Measurements from ENCODE around the gene FNDC10. TPM values are rescaled to one million over a fixed set of nuclear protein-coding genes. Genes with fewer than 3 reads are reported as not detected.

FNDC10 gene
- total RNA-seq, 4 donors from 2014 or later, result 4.1 to 6.9 (median 5.7) TPM

DNA sequence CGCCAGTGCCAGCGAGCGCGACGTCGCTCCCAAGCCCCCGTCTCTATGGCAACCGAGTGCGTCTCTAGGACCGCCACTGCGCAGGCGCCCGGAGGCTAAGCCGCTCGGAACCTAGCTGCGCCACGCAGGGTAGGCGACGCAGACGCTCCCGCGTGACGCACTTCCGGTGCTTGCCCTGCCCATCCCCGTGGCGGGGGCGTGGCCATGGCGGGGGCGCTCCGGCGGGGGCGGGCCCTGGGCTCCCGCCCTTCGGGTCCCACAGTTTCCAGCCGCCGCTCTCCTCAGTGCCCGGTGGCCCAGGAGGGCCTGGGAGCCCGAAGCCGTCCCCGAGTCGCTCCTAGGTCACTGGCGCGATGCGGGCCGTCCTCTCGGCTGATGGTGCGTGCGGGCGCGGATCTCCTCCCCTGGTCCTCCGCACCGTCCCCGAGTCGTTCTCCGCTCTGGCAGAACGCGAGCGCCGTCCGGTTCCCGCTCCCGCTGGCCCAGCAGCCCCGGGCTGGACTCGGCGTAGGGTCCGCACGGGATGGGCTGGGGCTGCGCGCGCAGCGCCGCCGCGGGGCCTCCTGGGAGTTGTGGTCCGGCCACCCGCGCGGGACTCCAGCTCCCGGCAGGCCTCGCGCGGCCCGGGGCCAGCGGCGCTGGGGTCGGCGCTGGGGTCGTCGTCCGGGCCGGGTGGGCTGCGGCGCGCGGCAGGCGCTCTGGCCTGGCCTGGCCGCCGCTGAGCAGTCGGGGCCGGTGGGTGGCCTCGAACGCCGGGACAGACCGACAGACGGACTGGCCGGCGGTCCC lies 15.5 kb upstream of the FNDC10 start, which contains the start of gene MIB2:
Gene MIB2, plus strand, starts transcription at position 245 of the 789 bp plus-strand sequence. CDS start 7,953 bp downstream, outside the sequence.
- Histone ChIP-seq H3K4me1 (peaks cover 0 to 29% (median 14%) of the 10 kb centered on the region in 4 donors), H3K9me3 (no peaks in the 10 kb centered on the region), H3K36me3 (peaks cover 0 to 15% (median 0%) of the 10 kb centered on the region in 3 donors), H3K27me3 (no peaks in the 10 kb centered on the region), H3K4me3 (peak within 1 kb of the TSS; percentile 91 to 100 (median 100)), H3K27ac (peak within 1 kb of the TSS; percentile 99 to 100 (median 100))
- peak; percentile 96 to 98 (median 97) for DNase-seq
- TF ChIP-seq, protein P1, sequence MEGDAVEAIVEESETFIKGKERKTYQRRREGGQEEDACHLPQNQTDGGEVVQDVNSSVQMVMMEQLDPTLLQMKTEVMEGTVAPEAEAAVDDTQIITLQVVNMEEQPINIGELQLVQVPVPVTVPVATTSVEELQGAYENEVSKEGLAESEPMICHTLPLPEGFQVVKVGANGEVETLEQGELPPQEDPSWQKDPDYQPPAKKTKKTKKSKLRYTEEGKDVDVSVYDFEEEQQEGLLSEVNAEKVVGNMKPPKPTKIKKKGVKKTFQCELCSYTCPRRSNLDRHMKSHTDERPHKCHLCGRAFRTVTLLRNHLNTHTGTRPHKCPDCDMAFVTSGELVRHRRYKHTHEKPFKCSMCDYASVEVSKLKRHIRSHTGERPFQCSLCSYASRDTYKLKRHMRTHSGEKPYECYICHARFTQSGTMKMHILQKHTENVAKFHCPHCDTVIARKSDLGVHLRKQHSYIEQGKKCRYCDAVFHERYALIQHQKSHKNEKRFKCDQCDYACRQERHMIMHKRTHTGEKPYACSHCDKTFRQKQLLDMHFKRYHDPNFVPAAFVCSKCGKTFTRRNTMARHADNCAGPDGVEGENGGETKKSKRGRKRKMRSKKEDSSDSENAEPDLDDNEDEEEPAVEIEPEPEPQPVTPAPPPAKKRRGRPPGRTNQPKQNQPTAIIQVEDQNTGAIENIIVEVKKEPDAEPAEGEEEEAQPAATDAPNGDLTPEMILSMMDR (IDR thresholded peaks at IDR 0.05), result peak in 1 of 6 experiments; percentile 1
- TF ChIP-seq POLR2A (IDR thresholded peaks at IDR 0.05), result peak; percentile 82 to 83

DNA sequence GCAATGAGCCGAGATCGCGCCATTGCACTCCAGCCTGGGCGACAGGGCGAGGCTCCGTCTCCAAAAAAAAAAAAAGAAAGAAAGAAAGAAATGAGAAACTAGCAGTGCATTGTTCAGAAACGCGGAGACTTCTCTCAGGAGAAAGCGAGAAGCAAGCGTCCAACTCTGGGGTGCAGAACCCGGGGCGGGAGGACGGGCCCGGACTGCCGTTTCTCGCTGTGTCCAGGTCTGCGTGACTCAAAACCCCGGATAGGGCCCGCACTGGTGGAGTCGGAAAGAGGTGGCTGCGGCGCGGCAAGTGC lies 15.0 kb upstream of the FNDC10 start:
- H3K27ac ChIP-seq, result peak overlapping the region; percentile 99 to 100 (median 100)
- H3K4me3 ChIP-seq, result peak overlapping the region; percentile 91 to 100 (median 100)
- TF ChIP-seq, protein P1 (IDR thresholded peaks at IDR 0.05), result no peak
- TF ChIP-seq POLR2A (IDR thresholded peaks at IDR 0.05), result no peak
- H3K27me3 ChIP-seq, result no peaks in the 10 kb centered on the region
- DNase-seq, result no peak
- no peaks in the 10 kb centered on the region for H3K9me3 ChIP-seq
- peaks cover 0 to 29% (median 14%) of the 10 kb centered on the region in 4 donors for H3K4me1 ChIP-seq
- peaks cover 0 to 15% (median 0%) of the 10 kb centered on the region in 3 donors for H3K36me3 ChIP-seq

DNA sequence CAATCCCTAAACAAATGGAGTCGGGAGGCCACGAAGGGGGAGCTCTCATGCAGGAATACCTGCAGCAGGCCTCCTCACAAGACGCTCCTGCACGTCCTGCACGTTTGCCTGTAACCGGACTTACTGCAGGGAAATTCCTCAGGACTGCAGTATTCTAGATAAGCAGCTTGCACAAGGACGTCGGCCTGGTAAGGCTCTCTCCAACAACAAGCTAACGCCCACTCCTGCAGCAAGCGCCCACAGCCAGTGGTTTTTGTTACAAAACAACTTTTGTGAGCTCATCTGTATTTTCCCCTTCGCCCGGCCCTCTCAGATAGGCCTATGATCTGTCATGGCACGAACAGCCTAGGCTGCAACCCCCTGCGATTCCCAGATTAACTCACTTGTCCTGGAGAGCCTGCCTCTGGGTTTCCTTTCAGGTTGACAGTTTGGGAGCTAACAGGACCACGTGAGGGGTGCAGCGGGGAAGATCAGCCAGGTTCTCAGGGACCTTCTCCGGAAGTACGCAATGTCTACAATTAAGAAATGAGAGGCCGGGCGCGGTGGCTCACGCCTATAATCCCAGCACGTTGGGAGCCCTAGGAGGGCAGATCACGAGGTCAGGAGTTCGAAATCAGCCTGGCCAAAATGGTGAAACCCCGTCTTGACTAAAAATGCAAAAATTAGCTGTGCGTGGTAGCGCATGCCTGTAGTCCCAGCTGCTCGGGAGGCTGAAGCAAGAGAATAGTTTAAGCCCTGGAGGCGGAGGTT lies 14.4 kb upstream of the FNDC10 start:
- peaks cover 0 to 15% (median 0%) of the 10 kb centered on the region in 3 donors for H3K36me3 ChIP-seq
- H3K9me3 ChIP-seq, result no peaks in the 10 kb centered on the region
- H3K4me3 ChIP-seq, result peak overlapping the region; percentile 91 to 100 (median 100)
- H3K27me3 ChIP-seq, result no peaks in the 10 kb centered on the region
- peak in 2 of 3 donors; percentile 48 to 69 for DNase-seq
- TF ChIP-seq, protein P1 (IDR thresholded peaks at IDR 0.05), result no peak
- TF ChIP-seq POLR2A (IDR thresholded peaks at IDR 0.05), result no peak
- H3K4me1 ChIP-seq, result peaks cover 0 to 29% (median 14%) of the 10 kb centered on the region in 4 donors
- peak overlapping the region; percentile 51 to 100 (median 100) for H3K27ac ChIP-seq

DNA sequence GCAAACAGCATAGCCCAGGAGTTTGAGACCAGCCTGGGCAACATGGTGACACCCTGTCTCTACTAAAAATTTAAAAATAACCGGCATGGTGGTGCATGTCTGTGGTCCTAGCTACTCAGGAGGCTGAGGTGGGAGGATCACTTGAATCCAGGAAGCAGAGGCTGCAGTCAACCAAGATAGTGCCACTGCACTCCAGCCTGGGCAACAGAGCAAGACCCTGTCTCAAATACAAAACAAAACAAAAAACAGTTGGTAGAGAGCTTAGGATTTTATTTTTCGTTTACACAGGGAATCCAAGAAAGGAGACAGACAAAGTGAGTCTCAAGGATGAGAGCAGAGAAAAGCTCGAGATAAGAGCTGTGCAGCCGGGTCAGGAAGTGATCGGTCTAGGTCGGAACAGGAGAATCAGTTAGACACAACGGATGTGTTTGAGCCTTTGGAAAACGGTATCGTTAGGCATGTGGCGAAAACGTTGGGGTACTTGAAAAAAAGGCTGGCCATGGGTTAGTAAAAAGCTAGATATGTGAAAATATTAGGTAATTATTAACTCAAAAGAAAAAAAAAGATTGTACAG lies 13.7 kb upstream of the FNDC10 start:
- TF ChIP-seq, protein P1 (IDR thresholded peaks at IDR 0.05), result no peak
- TF ChIP-seq POLR2A (IDR thresholded peaks at IDR 0.05), result no peak
- H3K27me3 ChIP-seq, result no peaks in the 10 kb centered on the region
- peaks cover 0 to 13% (median 0%) of the 10 kb centered on the region in 3 donors for H3K36me3 ChIP-seq
- H3K4me1 ChIP-seq, result peaks cover 0 to 29% (median 14%) of the 10 kb centered on the region in 4 donors
- no peaks in the 10 kb centered on the region for H3K9me3 ChIP-seq
- no peak for DNase-seq
- peak overlapping the region in 2 of 4 donors; percentile 91 to 100 for H3K4me3 ChIP-seq
- H3K27ac ChIP-seq, result peak overlapping the region in 1 of 4 donors; percentile 100

DNA sequence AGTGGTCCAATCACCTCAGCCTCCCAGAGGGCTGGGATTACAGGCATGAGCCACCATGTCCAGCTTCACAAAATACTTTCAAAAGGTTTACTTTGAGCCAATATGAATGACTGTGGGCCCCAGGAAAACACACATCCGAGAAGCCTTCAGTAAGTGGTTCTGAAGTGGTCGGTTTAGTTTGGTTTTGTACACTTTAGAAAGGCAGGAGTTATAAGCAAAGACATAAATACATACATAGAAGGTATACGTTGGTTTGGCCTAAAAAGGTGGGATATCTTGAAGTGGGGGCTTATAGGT lies 12.1 kb upstream of the FNDC10 start:
- DNase-seq, result no peak
- no peak overlapping the region for H3K4me3 ChIP-seq
- H3K4me1 ChIP-seq, result peaks cover 0 to 24% (median 13%) of the 10 kb centered on the region in 4 donors
- no peak overlapping the region for H3K27ac ChIP-seq
- H3K36me3 ChIP-seq, result no peaks in the 10 kb centered on the region
- H3K27me3 ChIP-seq, result no peaks in the 10 kb centered on the region
- no peak for TF ChIP-seq POLR2A (IDR thresholded peaks at IDR 0.05)
- TF ChIP-seq, protein P1 (IDR thresholded peaks at IDR 0.05), result no peak
- H3K9me3 ChIP-seq, result no peaks in the 10 kb centered on the region
